ENCODE measurements around the gene NECAB3. TPM values are rescaled to one million over a fixed set of nuclear protein-coding genes. Genes with fewer than 3 reads are reported as not detected.

Gene NECAB3
- total RNA-seq, 1 donor from 2014 or later, result 29.2 TPM

GRCh38 chr20:33657704-33658095 lies 16.5 kb downstream of the NECAB3 start:
- intact Hi-C loops (cut with DNase I), result loop anchor here (10.0 kb wide), 1 partner anchor 183 kb away; no protein-coding TSS in a partner anchor
- Histone ChIP-seq H3K27ac (no peak overlapping the region), H3K36me3 (peaks cover 0 to 18% of the 10 kb centered on the region in 2 donors), H3K4me3 (no peak overlapping the region), H3K9me3 (no peaks in the 10 kb centered on the region), H3K4me1 (peaks cover 25% of the 10 kb centered on the region), H3K27me3 (no peaks in the 10 kb centered on the region)
- TF ChIP-seq POLR2A (IDR thresholded peaks at IDR 0.05), result no peak
- TF ChIP-seq CTCF (IDR thresholded peaks at IDR 0.05), result no peak
- TF ChIP-seq POLR2AphosphoS5 (IDR thresholded peaks at IDR 0.05; ENCODE audit: insufficient read depth in 1 of 2, low read depth in 1 of 2), result no peak
- no peak for DNase-seq (ENCODE audit: extremely low spot score in 2 of 2)

GRCh38 chr20:33656783-33657703 lies 17.2 kb downstream of the NECAB3 start:
- DNase-seq (ENCODE audit: extremely low spot score in 2 of 2), result no peak
- TF ChIP-seq POLR2A (IDR thresholded peaks at IDR 0.05), result no peak
- no peak for TF ChIP-seq CTCF (IDR thresholded peaks at IDR 0.05)
- TF ChIP-seq POLR2AphosphoS5 (IDR thresholded peaks at IDR 0.05; ENCODE audit: insufficient read depth in 1 of 2, low read depth in 1 of 2), result no peak

GRCh38 chr20:33656010-33656782 lies 18.0 kb downstream of the NECAB3 start:
- Histone ChIP-seq H3K4me1 (peaks cover 24% of the 10 kb centered on the region), H3K36me3 (peaks cover 0 to 18% of the 10 kb centered on the region in 2 donors), H3K27me3 (no peaks in the 10 kb centered on the region), H3K4me3 (no peak overlapping the region), H3K9me3 (no peaks in the 10 kb centered on the region), H3K27ac (no peak overlapping the region)
- DNase-seq (ENCODE audit: extremely low spot score in 2 of 2), result no peak
- TF ChIP-seq POLR2A (IDR thresholded peaks at IDR 0.05), result no peak
- TF ChIP-seq POLR2AphosphoS5 (IDR thresholded peaks at IDR 0.05; ENCODE audit: insufficient read depth in 1 of 2, low read depth in 1 of 2), result no peak
- TF ChIP-seq CTCF (IDR thresholded peaks at IDR 0.05), result no peak
- intact Hi-C loops (cut with DNase I), result loop anchor here (10.0 kb wide), 1 partner anchor 181 kb away; no protein-coding TSS in a partner anchor

More at GRCh38 chr20:33656783-33657703, 17.2 kb downstream of the NECAB3 start:
- intact Hi-C loops (cut with DNase I), result loop anchor here (10.0 kb wide), 1 partner anchor 182 kb away; no protein-coding TSS in a partner anchor
- no peaks in the 10 kb centered on the region for H3K27me3 ChIP-seq
- H3K4me1 ChIP-seq, result peaks cover 19% of the 10 kb centered on the region
- peaks cover 0 to 18% of the 10 kb centered on the region in 2 donors for H3K36me3 ChIP-seq
- no peaks in the 10 kb centered on the region for H3K9me3 ChIP-seq
- H3K4me3 ChIP-seq, result no peak overlapping the region
- no peak overlapping the region for H3K27ac ChIP-seq

GRCh38 chr20:33655164-33655563 lies 19.1 kb downstream of the NECAB3 start:
- H3K27me3 ChIP-seq, result no peaks in the 10 kb centered on the region
- no peak overlapping the region for H3K4me3 ChIP-seq
- no peak overlapping the region for H3K27ac ChIP-seq
- DNase-seq (ENCODE audit: extremely low spot score in 2 of 2), result no peak
- H3K9me3 ChIP-seq, result no peaks in the 10 kb centered on the region
- intact Hi-C loops (cut with DNase I), result loop anchor here (10.0 kb wide), 1 partner anchor 180 kb away; no protein-coding TSS in a partner anchor
- peaks cover 25% of the 10 kb centered on the region for H3K4me1 ChIP-seq
- peaks cover 0 to 18% of the 10 kb centered on the region in 2 donors for H3K36me3 ChIP-seq
- no peak for TF ChIP-seq CTCF (IDR thresholded peaks at IDR 0.05)
- no peak for TF ChIP-seq POLR2AphosphoS5 (IDR thresholded peaks at IDR 0.05; ENCODE audit: insufficient read depth in 1 of 2, low read depth in 1 of 2)
- no peak for TF ChIP-seq POLR2A (IDR thresholded peaks at IDR 0.05)

Data from vagina (tissue), 2 donors.